Eye (tissue), 1 donor: ENCODE measurements around the gene CPA5.
A peak's percentile ranks its signal among the peaks of the same experiment; 100 is the strongest.
"Not testable (repeated sequence)": the region's sequence is repeated elsewhere in the genome, so short reads cannot be mapped to it uniquely, and the experiment has no call there.

Experiments used
- DNase-seq: peaks from one replicate; pipeline ENCODE4 v3.0.0-alpha.2; 2015

The CPA5 gene

GRCh38 chr7:130344271-130344866 is at the start of gene CPA5:
CPA5 (plus strand) TSS chr7:130344816; CDS start chr7:130346486, 1,670 bp downstream.
- DNase-seq: peak; percentile 52

GRCh38 chr7:130296221-130296951 is 48.2 kb upstream of the CPA5 start:
- DNase-seq: no peak

- peak; percentile 67 for DNase-seq
Measured at GRCh38 chr7:130297628-130298543, 46.7 kb upstream of the CPA5 start.

GRCh38 chr7:130298544-130299326 is 45.9 kb upstream of the CPA5 start:
- DNase-seq: no peak

GRCh38 chr7:130299866-130300265 is 44.8 kb upstream of the CPA5 start:
- no peak for DNase-seq

- no peak for DNase-seq
Measured at GRCh38 chr7:130301501-130302020, 43.1 kb upstream of the CPA5 start.

- DNase-seq: no peak
Measured at GRCh38 chr7:130302649-130303048, 42.0 kb upstream of the CPA5 start.

GRCh38 chr7:130303127-130303526 is 41.5 kb upstream of the CPA5 start:
- DNase-seq: no peak

GRCh38 chr7:130303551-130303950 is 41.1 kb upstream of the CPA5 start:
- no peak for DNase-seq

- no peak for DNase-seq
Measured at GRCh38 chr7:130303982-130304381, 40.6 kb upstream of the CPA5 start.

GRCh38 chr7:130304878-130305277 is 39.7 kb upstream of the CPA5 start:
- no peak for DNase-seq

- DNase-seq: no peak
Measured at GRCh38 chr7:130305433-130306042, 39.1 kb upstream of the CPA5 start.

- DNase-seq: no peak
Measured at GRCh38 chr7:130309986-130310385, 34.6 kb upstream of the CPA5 start.

- no peak for DNase-seq
Measured at GRCh38 chr7:130314305-130314704, 30.3 kb upstream of the CPA5 start.

GRCh38 chr7:130319541-130319940 is 25.1 kb upstream of the CPA5 start:
- DNase-seq: no peak

GRCh38 chr7:130321542-130322229 is 22.9 kb upstream of the CPA5 start:
- DNase-seq: not testable (repeated sequence)

- no peak for DNase-seq
Measured at GRCh38 chr7:130322615-130323014, 22.0 kb upstream of the CPA5 start.

- no peak for DNase-seq
Measured at GRCh38 chr7:130324306-130324943, 20.2 kb upstream of the CPA5 start.

GRCh38 chr7:130329681-130330080 is 14.9 kb upstream of the CPA5 start:
- DNase-seq: no peak

GRCh38 chr7:130332259-130333053 is 12.2 kb upstream of the CPA5 start:
- DNase-seq: no peak
